Nephron (organoid): ENCODE data around the gene LY6G5C.

Source experiments
- H3K27ac Mint-ChIP-seq, 3 experiments: 2 replicates each; pipeline ENCODE4 v1.8.0; 2020; ENCODE audit warnings: mixed read lengths in 3 of 3, mild to moderate bottlenecking in 2 of 3, moderate library complexity in 1 of 3
- H3K27me3 Mint-ChIP-seq: 2 replicates; pipeline ENCODE4 v1.8.0; 2021; ENCODE audit warnings: low read depth, mild to moderate bottlenecking, moderate library complexity, mixed read lengths
- H3K36me3 Mint-ChIP-seq: 2 replicates; pipeline ENCODE4 v1.8.0; 2020; ENCODE audit warnings: low read depth, mixed read lengths
- H3K4me1 Mint-ChIP-seq: 2 replicates; pipeline ENCODE4 v1.8.0; 2020; ENCODE audit warnings: mixed read lengths
- H3K4me3 Mint-ChIP-seq, 3 experiments: 2 replicates each; pipeline ENCODE4 v1.8.0; 2020; ENCODE audit warnings: mild to moderate bottlenecking in 3 of 3, mixed read lengths in 3 of 3, moderate library complexity in 2 of 3
- H3K9me3 Mint-ChIP-seq: 2 replicates; pipeline ENCODE4 v1.8.0; 2020; ENCODE audit warnings: mixed read lengths
- CTCF ChIP-seq, 3 experiments: fragments of 200-600 bp; sonication (generic); IDR thresholded peaks; one replicate each; pipeline ENCODE4 v1.5.0; 2021; ENCODE audit warnings: antibody characterized with exemption in 3 of 3; ENCODE audit not compliant: unreplicated experiment in 3 of 3

The LY6G5C gene

GRCh38 chr6:31683591-31683990, 2.7 kb upstream of the LY6G5C start:
- peak overlapping the region; percentile 79 to 83 (median 80) for H3K4me3 Mint-ChIP-seq
- H3K27ac Mint-ChIP-seq, result peak overlapping the region; percentile 31 to 69 (median 48)

GRCh38 chr6:31681135-31681671, 336 bp upstream of the LY6G5C start:
- Mint-ChIP-seq H3K36me3 (peaks cover 13% of the 10 kb centered on the region), H3K27ac (peak overlapping the region; percentile 65 to 75 (median 73)), H3K27me3 (no peaks in the 10 kb centered on the region), H3K9me3 (no peaks in the 10 kb centered on the region), H3K4me1 (peaks cover 26% of the 10 kb centered on the region), H3K4me3 (peak overlapping the region; percentile 82 to 83 (median 83))
- no peak for TF ChIP-seq CTCF (IDR thresholded peaks at IDR 0.05; ENCODE audit: unreplicated experiment in 3 of 3)

More at GRCh38 chr6:31683591-31683990, 2.7 kb upstream of the LY6G5C start:
- peaks cover 33% of the 10 kb centered on the region for H3K4me1 Mint-ChIP-seq
- TF ChIP-seq CTCF (IDR thresholded peaks at IDR 0.05; ENCODE audit: unreplicated experiment in 3 of 3), result no peak
- H3K36me3 Mint-ChIP-seq, result peaks cover 31% of the 10 kb centered on the region
- H3K9me3 Mint-ChIP-seq, result no peaks in the 10 kb centered on the region
- no peaks in the 10 kb centered on the region for H3K27me3 Mint-ChIP-seq

- peaks cover 15% of the 10 kb centered on the region for H3K4me1 Mint-ChIP-seq
- no peaks in the 10 kb centered on the region for H3K27me3 Mint-ChIP-seq
- peaks cover 4% of the 10 kb centered on the region for H3K36me3 Mint-ChIP-seq
- H3K4me3 Mint-ChIP-seq, result no peak overlapping the region
- no peak overlapping the region for H3K27ac Mint-ChIP-seq
- H3K9me3 Mint-ChIP-seq, result no peaks in the 10 kb centered on the region
- no peak for TF ChIP-seq CTCF (IDR thresholded peaks at IDR 0.05; ENCODE audit: unreplicated experiment in 3 of 3)
Measured at GRCh38 chr6:31677955-31678354, 2.9 kb downstream of the LY6G5C start.

GRCh38 chr6:31676904-31677303, 4.0 kb downstream of the LY6G5C start:
- no peak for TF ChIP-seq CTCF (IDR thresholded peaks at IDR 0.05; ENCODE audit: unreplicated experiment in 3 of 3)
- Mint-ChIP-seq H3K27me3 (no peaks in the 10 kb centered on the region), H3K9me3 (no peaks in the 10 kb centered on the region), H3K4me1 (peaks cover 15% of the 10 kb centered on the region), H3K27ac (peak overlapping the region in 1 of 3 experiments; percentile 30), H3K36me3 (peaks cover 14% of the 10 kb centered on the region), H3K4me3 (no peak overlapping the region)

- H3K4me1 Mint-ChIP-seq, result peaks cover 11% of the 10 kb centered on the region
- peak overlapping the region in 1 of 3 experiments; percentile 30 for H3K27ac Mint-ChIP-seq
- H3K4me3 Mint-ChIP-seq, result peak overlapping the region in 1 of 3 experiments; percentile 24
- H3K9me3 Mint-ChIP-seq, result no peaks in the 10 kb centered on the region
- peaks cover 18% of the 10 kb centered on the region for H3K36me3 Mint-ChIP-seq
- no peak for TF ChIP-seq CTCF (IDR thresholded peaks at IDR 0.05; ENCODE audit: unreplicated experiment in 3 of 3)
- H3K27me3 Mint-ChIP-seq, result no peaks in the 10 kb centered on the region
Measured at GRCh38 chr6:31676322-31676903, 4.5 kb downstream of the LY6G5C start.

GRCh38 chr6:31669676-31670075, 11.2 kb downstream of the LY6G5C start, which contains the start of gene LY6G5B:
Gene LY6G5B, plus strand, starts transcription at chr6:31669976. Its CDS starts 975 bp downstream, at chr6:31670951.
- Mint-ChIP-seq H3K27ac (no peak within 1 kb of the TSS), H3K36me3 (peaks cover 62% of the 10 kb centered on the region)

More at GRCh38 chr6:31669676-31670075, 11.2 kb downstream of the LY6G5C start, which contains the start of gene LY6G5B:
- no peak for TF ChIP-seq CTCF (IDR thresholded peaks at IDR 0.05; ENCODE audit: unreplicated experiment in 3 of 3)
- H3K9me3 Mint-ChIP-seq, result no peaks in the 10 kb centered on the region
- no peaks in the 10 kb centered on the region for H3K27me3 Mint-ChIP-seq
- peak within 1 kb of the TSS; percentile 19 to 70 (median 25) for H3K4me3 Mint-ChIP-seq
- H3K4me1 Mint-ChIP-seq, result peaks cover 21% of the 10 kb centered on the region
